H1 (cell line): ENCODE results near the gene TMUB1.

ENCODE experiments used
- BRCA1 ChIP-seq: IDR thresholded peaks from 2 replicates; pipeline ENCODE4 v1.6.1; 2012; ENCODE audit warnings: low read depth, low read length, improper control_type of control experiment
- CBX5 ChIP-seq: fragments of 300-800, 300-1000 bp; sonication (generic); IDR thresholded peaks from 2 replicates; pipeline ENCODE4 v1.7.1; 2016; ENCODE audit warnings: antibody characterized with exemption, low read length, low read depth
- EP300 ChIP-seq, 2 experiments: IDR thresholded peaks; 1 replicate in 1 of 2; 2 replicates in 1 of 2; pipeline ENCODE4 v1.6.1; 2011 to 2012; ENCODE audit warnings: low read depth in 2 of 2, low read length in 2 of 2, mild to moderate bottlenecking in 2 of 2, borderline replicate concordance in 1 of 2, inconsistent platforms in 1 of 2, moderate library complexity in 1 of 2
- GABPA ChIP-seq: IDR thresholded peaks from 2 replicates; pipeline ENCODE4 v1.6.1; 2011; ENCODE audit warnings: mild to moderate bottlenecking, low read length, moderate library complexity, borderline replicate concordance; ENCODE audit not compliant: insufficient read depth
- POLR2A ChIP-seq, 2 experiments: IDR thresholded peaks; 1 replicate in 1 of 2; 2 replicates in 1 of 2; pipeline ENCODE4 v1.6.1; 2011; ENCODE audit warnings: low read depth in 2 of 2, low read length in 2 of 2, mild to moderate bottlenecking in 2 of 2; ENCODE audit errors: control extremely low read depth in 1 of 2
- RAD21 ChIP-seq, 2 experiments: IDR thresholded peaks in 1 of 2; conservative IDR thresholded peaks in 1 of 2; 2 replicates each; pipeline ENCODE4 v1.6.1; 2011; ENCODE audit warnings: low read depth in 2 of 2, low read length in 2 of 2, improper control_type of control experiment in 1 of 2, inconsistent platforms in 1 of 2, mild to moderate bottlenecking in 1 of 2, moderate library complexity in 1 of 2
- RXRA ChIP-seq: IDR thresholded peaks from 2 replicates; pipeline ENCODE4 v1.6.1; 2011; ENCODE audit warnings: low read depth, mild to moderate bottlenecking, low read length, moderate library complexity; ENCODE audit not compliant: insufficient read depth
- TAF1 ChIP-seq: IDR thresholded peaks from 2 replicates; pipeline ENCODE4 v1.6.1; 2011; ENCODE audit warnings: mild to moderate bottlenecking, low read depth, low read length
- TCF12 ChIP-seq: IDR thresholded peaks from 2 replicates; pipeline ENCODE4 v1.6.1; 2011; ENCODE audit warnings: low read depth, mild to moderate bottlenecking, low read length
- TF ChIP-seq, protein P1 (sequence below), 3 experiments: IDR thresholded peaks; 1 replicate in 2 of 3; 2 replicates in 1 of 3; pipeline versions ENCODE4 v1.5.1 to v1.6.1; 2011; ENCODE audit warnings: low read length in 3 of 3, mild to moderate bottlenecking in 3 of 3, inconsistent platforms in 2 of 3, low read depth in 1 of 3, moderate library complexity in 1 of 3; ENCODE audit not compliant: insufficient read depth in 1 of 3; ENCODE audit errors: control extremely low read depth in 1 of 3
- TF ChIP-seq, protein P2 (sequence below): IDR thresholded peaks from 2 replicates; pipeline ENCODE4 v1.6.1; 2011; ENCODE audit warnings: low read depth, mild to moderate bottlenecking, low read length; ENCODE audit not compliant: insufficient read depth
- TF ChIP-seq, protein P3 (sequence below): IDR thresholded peaks from 2 replicates; pipeline ENCODE4 v1.6.1; 2012; ENCODE audit warnings: low read length, inconsistent platforms

DNA sequence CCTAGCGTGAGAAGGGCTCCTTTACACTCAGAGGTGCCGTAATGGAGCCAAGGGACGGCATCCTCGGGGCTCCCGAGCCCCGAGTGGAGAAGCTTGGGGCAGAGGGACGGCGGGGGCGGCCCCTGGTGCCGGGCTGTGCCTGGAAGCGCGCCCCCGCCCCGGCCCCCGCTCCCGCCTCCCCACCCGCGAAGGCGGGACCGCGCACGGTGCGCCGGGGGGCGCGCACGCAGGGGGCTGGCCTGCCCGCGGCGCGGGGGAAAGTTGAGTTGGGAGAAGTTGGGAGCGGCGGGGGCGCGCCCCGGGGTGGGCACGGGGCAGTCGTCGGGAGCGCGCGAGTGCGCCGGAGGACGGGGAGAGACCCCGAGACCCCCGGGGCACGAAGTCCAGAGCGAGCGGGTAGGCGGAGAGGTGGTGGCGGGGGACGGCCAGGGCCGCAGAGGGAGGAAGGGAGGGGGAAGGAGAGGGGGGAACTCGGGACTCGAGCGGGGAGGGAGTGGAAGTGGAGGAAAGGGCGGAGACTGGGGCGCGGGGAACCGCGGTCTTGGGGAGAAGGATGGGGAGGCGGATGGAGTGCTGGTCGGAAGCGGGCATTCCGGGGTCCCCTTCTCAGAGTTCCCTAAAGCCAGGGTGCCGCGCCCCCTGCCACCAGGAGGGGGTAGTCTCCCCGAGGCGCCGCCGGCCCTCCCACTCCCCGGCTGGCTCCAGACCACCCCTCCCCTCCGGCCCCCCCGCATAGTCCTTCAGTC is 23.8 kb downstream of the TMUB1 start, which contains the start of gene SLC4A2:
- TF ChIP-seq POLR2A (IDR thresholded peaks at IDR 0.05; ENCODE audit: control extremely low read depth in 1 of 2, low read depth in 2 of 2, low read length in 2 of 2) (no peak), TAF1 (no peak), CBX5 (no peak), TCF12 (no peak), RXRA (no peak), RAD21 (IDR thresholded peaks at IDR 0.05 in 1 of 2, conservative IDR thresholded peaks at IDR 0.05 in 1 of 2; ENCODE audit: low read depth in 2 of 2, low read length in 2 of 2) (no peak), BRCA1 (no peak), EP300 (IDR thresholded peaks at IDR 0.05; ENCODE audit: borderline replicate concordance in 1 of 2, low read depth in 2 of 2, low read length in 2 of 2) (no peak), GABPA (no peak)
- TF ChIP-seq, protein P1, sequence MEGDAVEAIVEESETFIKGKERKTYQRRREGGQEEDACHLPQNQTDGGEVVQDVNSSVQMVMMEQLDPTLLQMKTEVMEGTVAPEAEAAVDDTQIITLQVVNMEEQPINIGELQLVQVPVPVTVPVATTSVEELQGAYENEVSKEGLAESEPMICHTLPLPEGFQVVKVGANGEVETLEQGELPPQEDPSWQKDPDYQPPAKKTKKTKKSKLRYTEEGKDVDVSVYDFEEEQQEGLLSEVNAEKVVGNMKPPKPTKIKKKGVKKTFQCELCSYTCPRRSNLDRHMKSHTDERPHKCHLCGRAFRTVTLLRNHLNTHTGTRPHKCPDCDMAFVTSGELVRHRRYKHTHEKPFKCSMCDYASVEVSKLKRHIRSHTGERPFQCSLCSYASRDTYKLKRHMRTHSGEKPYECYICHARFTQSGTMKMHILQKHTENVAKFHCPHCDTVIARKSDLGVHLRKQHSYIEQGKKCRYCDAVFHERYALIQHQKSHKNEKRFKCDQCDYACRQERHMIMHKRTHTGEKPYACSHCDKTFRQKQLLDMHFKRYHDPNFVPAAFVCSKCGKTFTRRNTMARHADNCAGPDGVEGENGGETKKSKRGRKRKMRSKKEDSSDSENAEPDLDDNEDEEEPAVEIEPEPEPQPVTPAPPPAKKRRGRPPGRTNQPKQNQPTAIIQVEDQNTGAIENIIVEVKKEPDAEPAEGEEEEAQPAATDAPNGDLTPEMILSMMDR (IDR thresholded peaks at IDR 0.05; ENCODE audit: control extremely low read depth in 1 of 3, insufficient read depth in 1 of 3, low read depth in 1 of 3, low read length in 3 of 3), result peak in 2 of 3 experiments; percentile 20 to 22; a peak in 2 of 4 replicates
- TF ChIP-seq, protein P2, sequence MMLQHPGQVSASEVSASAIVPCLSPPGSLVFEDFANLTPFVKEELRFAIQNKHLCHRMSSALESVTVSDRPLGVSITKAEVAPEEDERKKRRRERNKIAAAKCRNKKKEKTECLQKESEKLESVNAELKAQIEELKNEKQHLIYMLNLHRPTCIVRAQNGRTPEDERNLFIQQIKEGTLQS, result no peak
- TF ChIP-seq, protein P3, sequence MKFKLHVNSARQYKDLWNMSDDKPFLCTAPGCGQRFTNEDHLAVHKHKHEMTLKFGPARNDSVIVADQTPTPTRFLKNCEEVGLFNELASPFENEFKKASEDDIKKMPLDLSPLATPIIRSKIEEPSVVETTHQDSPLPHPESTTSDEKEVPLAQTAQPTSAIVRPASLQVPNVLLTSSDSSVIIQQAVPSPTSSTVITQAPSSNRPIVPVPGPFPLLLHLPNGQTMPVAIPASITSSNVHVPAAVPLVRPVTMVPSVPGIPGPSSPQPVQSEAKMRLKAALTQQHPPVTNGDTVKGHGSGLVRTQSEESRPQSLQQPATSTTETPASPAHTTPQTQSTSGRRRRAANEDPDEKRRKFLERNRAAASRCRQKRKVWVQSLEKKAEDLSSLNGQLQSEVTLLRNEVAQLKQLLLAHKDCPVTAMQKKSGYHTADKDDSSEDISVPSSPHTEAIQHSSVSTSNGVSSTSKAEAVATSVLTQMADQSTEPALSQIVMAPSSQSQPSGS, result no peak
